Epithelial cell of proximal tubule (primary cell): ENCODE results near the gene GLI1. TPM values are rescaled to one million over a fixed set of nuclear protein-coding genes. Genes with fewer than 3 reads are reported as not detected.

Source experiments
- DNase-seq: peaks from one replicate; pipeline ENCODE4 v3.0.0-alpha.2; 2011; ENCODE audit warnings: low read depth
- H3K4me3 ChIP-seq: 2 replicates; pipeline ENCODE4 v1.5.1; 2011; ENCODE audit warnings: low read depth, mild to moderate bottlenecking, low read length
- total RNA-seq: library from RNA; depleted of rRNA; stranded (reverse); fragments of >200 nt; gene quantifications from 2 replicates; pipeline ENCODE4 v1.2.3, GENCODE V29; 2015
- TF ChIP-seq, protein P1 (sequence below): conservative IDR thresholded peaks from 2 replicates; pipeline ENCODE4 v1.5.1; 2012; ENCODE audit warnings: low read depth, mild to moderate bottlenecking, low read length

The GLI1 gene
- total RNA-seq, 1 donor from 2014 or later = not detected

DNA sequence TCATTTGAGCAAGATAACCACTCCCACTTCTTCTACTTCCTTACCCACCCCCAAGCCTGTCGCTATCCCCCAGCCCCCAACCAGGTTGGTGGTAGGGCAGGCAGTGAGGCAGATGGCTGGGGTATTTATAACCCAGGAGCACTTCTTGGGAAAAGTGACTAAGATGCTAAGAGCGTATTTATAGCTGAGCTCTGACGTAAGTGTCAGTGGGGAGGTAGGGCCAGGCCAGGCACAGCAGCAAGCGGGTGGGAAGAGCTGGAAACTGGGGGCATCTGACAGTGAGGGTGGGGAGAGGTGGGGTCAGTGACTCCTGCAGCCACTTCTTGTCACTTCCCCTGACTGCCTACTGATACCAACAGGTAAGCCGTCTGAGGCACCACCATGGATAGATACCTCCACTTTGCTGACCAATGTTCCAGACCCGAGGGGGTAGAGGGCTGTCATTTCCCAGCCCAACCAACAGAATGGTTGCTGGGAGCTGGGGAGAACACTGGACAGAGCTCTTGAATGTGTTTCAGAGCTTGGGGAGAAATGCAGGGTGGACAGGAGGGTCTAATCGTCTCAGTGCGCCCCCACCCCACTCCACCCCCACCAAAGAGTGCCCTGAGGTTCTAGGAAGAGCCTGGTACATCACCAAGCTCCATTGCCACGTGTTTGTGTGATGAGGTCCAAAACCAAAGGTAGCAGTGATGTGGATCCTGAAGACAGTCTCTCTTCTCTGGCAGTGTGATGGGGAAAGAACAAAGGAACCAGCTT, 7.2 kb upstream of the GLI1 start:
- TF ChIP-seq, protein P1, sequence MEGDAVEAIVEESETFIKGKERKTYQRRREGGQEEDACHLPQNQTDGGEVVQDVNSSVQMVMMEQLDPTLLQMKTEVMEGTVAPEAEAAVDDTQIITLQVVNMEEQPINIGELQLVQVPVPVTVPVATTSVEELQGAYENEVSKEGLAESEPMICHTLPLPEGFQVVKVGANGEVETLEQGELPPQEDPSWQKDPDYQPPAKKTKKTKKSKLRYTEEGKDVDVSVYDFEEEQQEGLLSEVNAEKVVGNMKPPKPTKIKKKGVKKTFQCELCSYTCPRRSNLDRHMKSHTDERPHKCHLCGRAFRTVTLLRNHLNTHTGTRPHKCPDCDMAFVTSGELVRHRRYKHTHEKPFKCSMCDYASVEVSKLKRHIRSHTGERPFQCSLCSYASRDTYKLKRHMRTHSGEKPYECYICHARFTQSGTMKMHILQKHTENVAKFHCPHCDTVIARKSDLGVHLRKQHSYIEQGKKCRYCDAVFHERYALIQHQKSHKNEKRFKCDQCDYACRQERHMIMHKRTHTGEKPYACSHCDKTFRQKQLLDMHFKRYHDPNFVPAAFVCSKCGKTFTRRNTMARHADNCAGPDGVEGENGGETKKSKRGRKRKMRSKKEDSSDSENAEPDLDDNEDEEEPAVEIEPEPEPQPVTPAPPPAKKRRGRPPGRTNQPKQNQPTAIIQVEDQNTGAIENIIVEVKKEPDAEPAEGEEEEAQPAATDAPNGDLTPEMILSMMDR = no peak
- DNase-seq = no peak

DNA sequence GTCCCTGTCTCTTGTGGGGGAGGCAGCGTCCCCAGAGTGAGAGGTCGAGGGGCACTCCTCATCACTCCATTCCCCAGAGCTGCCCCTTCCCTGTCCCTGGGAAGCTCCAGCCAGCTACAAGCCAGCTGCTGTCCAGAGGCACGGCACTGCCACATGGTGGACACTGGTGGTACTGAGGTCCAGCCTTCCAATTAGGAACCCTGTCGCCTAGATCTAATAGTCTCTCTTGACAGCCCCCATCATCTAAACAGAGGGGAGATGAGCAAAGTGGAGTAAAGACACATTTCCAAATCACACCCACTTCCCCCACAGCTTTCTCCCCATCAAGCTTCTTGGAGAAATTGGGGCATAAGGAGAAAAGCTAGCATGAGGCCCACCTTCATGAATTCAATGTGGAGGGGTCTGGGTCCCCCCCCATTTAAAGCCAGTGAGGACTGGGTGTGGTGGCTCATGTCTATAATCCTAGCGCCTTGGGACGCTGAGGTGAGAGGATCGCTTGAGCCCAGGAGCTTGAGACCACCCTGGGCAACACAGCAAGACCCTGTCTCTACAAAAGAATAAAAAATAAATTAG, 6.6 kb upstream of the GLI1 start:
- TF ChIP-seq, protein P1 = peak; percentile 95
- no peak for DNase-seq
- no peak overlapping the region for H3K4me3 ChIP-seq

More for the DNA sequence above, 7.2 kb upstream of the GLI1 start:
- no peak overlapping the region for H3K4me3 ChIP-seq

DNA sequence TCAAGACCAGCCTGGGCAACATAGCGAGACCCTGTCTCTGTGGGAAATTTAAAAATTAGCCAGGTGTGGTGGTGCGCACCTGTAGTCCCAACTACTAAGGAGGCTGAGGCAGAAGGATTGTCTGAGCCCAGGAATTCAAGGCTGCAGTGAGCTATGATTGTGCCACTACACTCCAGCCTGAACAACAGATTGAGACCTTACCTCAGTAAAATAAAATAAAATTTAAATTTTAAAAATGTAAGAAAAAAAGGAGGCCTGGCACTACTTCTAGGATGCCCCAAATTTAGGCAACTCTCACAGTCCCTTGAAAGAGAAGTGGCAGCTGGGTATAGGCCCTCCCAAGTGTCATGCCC, 5.4 kb upstream of the GLI1 start:
- TF ChIP-seq, protein P1 = no peak
- no peak for DNase-seq
- H3K4me3 ChIP-seq = no peak overlapping the region

DNA sequence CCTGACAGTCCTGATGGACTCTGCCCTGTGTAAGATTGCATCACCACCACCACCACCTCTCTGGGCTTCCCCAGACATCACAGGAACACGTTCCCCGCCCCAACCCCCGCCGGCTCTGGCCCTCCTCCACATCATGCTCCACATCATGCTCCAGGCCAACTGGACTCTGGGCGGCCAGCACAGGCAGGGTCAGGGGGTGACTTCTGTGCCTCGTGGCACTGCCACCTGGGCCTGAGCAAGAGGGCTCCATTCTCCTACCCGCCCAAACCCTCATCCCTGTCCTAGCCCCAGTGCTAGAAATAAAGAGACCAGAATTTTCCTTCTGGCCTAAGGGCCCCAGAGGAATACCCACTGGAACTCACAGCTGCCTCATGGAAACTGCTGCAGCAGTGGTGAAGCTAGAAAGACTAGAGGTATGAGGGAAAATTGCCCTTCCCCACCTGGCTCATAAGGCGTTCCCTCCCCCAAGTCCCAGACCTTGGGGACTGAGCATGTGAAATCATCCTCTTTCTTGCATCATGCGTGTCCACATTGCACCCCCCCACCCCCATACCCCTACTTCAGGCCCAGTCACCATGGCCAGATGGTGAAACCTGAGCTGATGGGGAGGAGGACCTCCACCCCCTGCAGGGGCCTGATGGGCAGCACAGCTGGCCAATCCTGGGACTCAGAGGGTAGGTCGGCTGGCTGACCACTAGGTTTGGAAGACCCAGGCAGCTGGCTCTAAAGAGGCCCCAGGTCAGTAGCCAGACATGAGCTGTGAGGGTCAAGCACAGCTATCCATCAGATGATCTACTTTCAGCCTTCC, 4.8 kb upstream of the GLI1 start, which contains the start of gene INHBE:
INHBE (plus strand) TSS at position 742 of the 808 bp plus-strand sequence. CDS start 230 bp downstream, outside the sequence.
- no peak for DNase-seq
- TF ChIP-seq, protein P1 = no peak
- peak within 1 kb of the TSS; percentile 10 for H3K4me3 ChIP-seq

DNA sequence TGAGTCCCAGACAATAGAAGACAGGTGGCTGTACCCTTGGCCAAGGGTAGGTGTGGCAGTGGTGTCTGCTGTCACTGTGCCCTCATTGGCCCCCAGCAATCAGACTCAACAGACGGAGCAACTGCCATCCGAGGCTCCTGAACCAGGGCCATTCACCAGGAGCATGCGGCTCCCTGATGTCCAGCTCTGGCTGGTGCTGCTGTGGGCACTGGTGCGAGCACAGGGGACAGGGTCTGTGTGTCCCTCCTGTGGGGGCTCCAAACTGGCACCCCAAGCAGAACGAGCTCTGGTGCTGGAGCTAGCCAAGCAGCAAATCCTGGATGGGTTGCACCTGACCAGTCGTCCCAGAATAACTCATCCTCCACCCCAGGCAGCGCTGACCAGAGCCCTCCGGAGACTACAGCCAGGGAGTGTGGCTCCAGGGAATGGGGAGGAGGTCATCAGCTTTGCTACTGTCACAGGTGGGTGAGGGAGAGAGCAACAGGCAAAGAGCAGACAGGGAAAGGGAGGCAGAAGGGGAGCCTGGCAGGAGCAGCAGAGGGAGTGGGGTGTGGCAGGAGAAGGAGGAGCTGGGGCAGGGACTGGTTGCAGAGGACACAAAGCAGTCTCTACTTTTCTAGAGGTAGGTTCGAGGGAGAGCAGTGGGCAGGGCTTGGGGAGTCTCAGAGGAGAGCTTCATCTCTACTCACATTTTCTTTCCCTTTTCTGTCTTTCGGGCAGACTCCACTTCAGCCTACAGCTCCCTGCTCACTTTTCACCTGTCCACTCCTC, 4.0 kb upstream of the GLI1 start:
- TF ChIP-seq, protein P1 = no peak
- peak overlapping the region; percentile 10 for H3K4me3 ChIP-seq
- DNase-seq = no peak

DNA sequence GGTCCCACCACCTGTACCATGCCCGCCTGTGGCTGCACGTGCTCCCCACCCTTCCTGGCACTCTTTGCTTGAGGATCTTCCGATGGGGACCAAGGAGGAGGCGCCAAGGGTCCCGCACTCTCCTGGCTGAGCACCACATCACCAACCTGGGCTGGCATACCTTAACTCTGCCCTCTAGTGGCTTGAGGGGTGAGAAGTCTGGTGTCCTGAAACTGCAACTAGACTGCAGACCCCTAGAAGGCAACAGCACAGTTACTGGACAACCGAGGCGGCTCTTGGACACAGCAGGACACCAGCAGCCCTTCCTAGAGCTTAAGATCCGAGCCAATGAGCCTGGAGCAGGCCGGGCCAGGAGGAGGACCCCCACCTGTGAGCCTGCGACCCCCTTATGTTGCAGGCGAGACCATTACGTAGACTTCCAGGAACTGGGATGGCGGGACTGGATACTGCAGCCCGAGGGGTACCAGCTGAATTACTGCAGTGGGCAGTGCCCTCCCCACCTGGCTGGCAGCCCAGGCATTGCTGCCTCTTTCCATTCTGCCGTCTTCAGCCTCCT, 3.4 kb upstream of the GLI1 start:
- no peak for DNase-seq
- peak overlapping the region; percentile 10 for H3K4me3 ChIP-seq
- TF ChIP-seq, protein P1 = peak; percentile 78
